BE2C (cell line): Measurements from ENCODE around the gene GLYR1.

Source experiments
- DNase-seq: peaks from one replicate; pipeline ENCODE4 v3.0.0-alpha.2; 2020
- H3K27me3 ChIP-seq: fragments of 250-450 bp; sonication (Bioruptor Pico); 2 replicates; pipeline ENCODE4 v1.5.1; 2020; ENCODE audit warnings: mild to moderate bottlenecking
- H3K36me3 ChIP-seq: fragments of 250-450 bp; sonication (Bioruptor Pico); 2 replicates; pipeline ENCODE4 v1.5.1; 2020; ENCODE audit warnings: mild to moderate bottlenecking
- H3K4me1 ChIP-seq: fragments of 250-450 bp; sonication (Bioruptor Pico); 2 replicates; pipeline ENCODE4 v1.5.1; 2020
- H3K4me3 ChIP-seq: 2 replicates; pipeline ENCODE4 v1.5.1; 2011; ENCODE audit warnings: low read depth, low read length
- H3K9me3 ChIP-seq: fragments of 250-450 bp; sonication (Bioruptor Pico); 2 replicates; pipeline ENCODE4 v1.5.1; 2020
- CTCF ChIP-seq: IDR thresholded peaks from 2 replicates; pipeline ENCODE4 v1.5.1; 2012; ENCODE audit warnings: mild to moderate bottlenecking, low read depth, low read length

Gene GLYR1

GRCh38 chr16:4874666-4875065 lies 27.6 kb upstream of the GLYR1 start:
- Histone ChIP-seq H3K9me3 (no peaks in the 10 kb centered on the region), H3K4me1 (no peaks in the 10 kb centered on the region), H3K27me3 (no peaks in the 10 kb centered on the region), H3K4me3 (no peak overlapping the region), H3K36me3 (peaks cover 81% of the 10 kb centered on the region)
- no peak for TF ChIP-seq CTCF
- no peak for DNase-seq

- H3K36me3 ChIP-seq = peaks cover 77% of the 10 kb centered on the region
These were observed 26.0 kb upstream of the GLYR1 start for GRCh38 chr16:4873091-4873490.

GRCh38 chr16:4871071-4871470 lies 24.0 kb upstream of the GLYR1 start:
- TF ChIP-seq CTCF = no peak
- no peak overlapping the region for H3K4me3 ChIP-seq
- no peaks in the 10 kb centered on the region for H3K27me3 ChIP-seq
- peaks cover 64% of the 10 kb centered on the region for H3K36me3 ChIP-seq
- DNase-seq = no peak
- H3K9me3 ChIP-seq = no peaks in the 10 kb centered on the region
- no peaks in the 10 kb centered on the region for H3K4me1 ChIP-seq

More at GRCh38 chr16:4873091-4873490, 26.0 kb upstream of the GLYR1 start:
- Histone ChIP-seq H3K9me3 (no peaks in the 10 kb centered on the region), H3K4me3 (no peak overlapping the region), H3K27me3 (no peaks in the 10 kb centered on the region), H3K4me1 (no peaks in the 10 kb centered on the region)
- TF ChIP-seq CTCF = no peak
- DNase-seq = no peak

GRCh38 chr16:4870138-4870671 lies 23.1 kb upstream of the GLYR1 start:
- H3K4me3 ChIP-seq = no peak overlapping the region
- H3K4me1 ChIP-seq = no peaks in the 10 kb centered on the region
- no peaks in the 10 kb centered on the region for H3K9me3 ChIP-seq
- no peak for DNase-seq
- H3K27me3 ChIP-seq = no peaks in the 10 kb centered on the region
- peaks cover 59% of the 10 kb centered on the region for H3K36me3 ChIP-seq
- no peak for TF ChIP-seq CTCF

- H3K4me3 ChIP-seq = no peak overlapping the region
- no peaks in the 10 kb centered on the region for H3K4me1 ChIP-seq
- no peaks in the 10 kb centered on the region for H3K9me3 ChIP-seq
- H3K36me3 ChIP-seq = peaks cover 50% of the 10 kb centered on the region
- no peak for TF ChIP-seq CTCF
- DNase-seq = no peak
- H3K27me3 ChIP-seq = no peaks in the 10 kb centered on the region
These were observed 22.2 kb upstream of the GLYR1 start for GRCh38 chr16:4869147-4869805.

- no peak overlapping the region for H3K4me3 ChIP-seq
- peaks cover 42% of the 10 kb centered on the region for H3K36me3 ChIP-seq
- no peak for DNase-seq
- TF ChIP-seq CTCF = no peak
- H3K27me3 ChIP-seq = no peaks in the 10 kb centered on the region
- H3K4me1 ChIP-seq = no peaks in the 10 kb centered on the region
- H3K9me3 ChIP-seq = no peaks in the 10 kb centered on the region
These were observed 21.4 kb upstream of the GLYR1 start for GRCh38 chr16:4868535-4868934.
